K562 (cell line): ENCODE results near the gene SRRT. TPM values are rescaled to one million over a fixed set of nuclear protein-coding genes. Genes with fewer than 3 reads are reported as not detected.

Experiments used
- ARNT ChIP-seq, 2 experiments: fragments of 450-650 bp; IDR thresholded peaks; 2 replicates each; pipeline ENCODE4 v1.6.1; 2016; ENCODE audit warnings: mild to moderate bottlenecking in 1 of 2
- BDP1 ChIP-seq: IDR thresholded peaks from 3 replicates; pipeline ENCODE4 v1.6.1; 2011; ENCODE audit not compliant: insufficient read length, insufficient read depth
- DNMT1 ChIP-seq: fragments of 450-650 bp; IDR thresholded peaks from 2 replicates; pipeline ENCODE4 v1.6.1; 2016; ENCODE audit warnings: antibody characterized with exemption, mild to moderate bottlenecking
- DPF2 ChIP-seq: fragments of 450-650 bp; IDR thresholded peaks from 2 replicates; pipeline ENCODE4 v1.6.1; 2016
- E2F8 ChIP-seq: fragments of 450-650 bp; IDR thresholded peaks from 2 replicates; pipeline ENCODE4 v1.7.1; 2018; ENCODE audit warnings: mild to moderate bottlenecking, low read depth; ENCODE audit not compliant: partially characterized antibody
- ETS1 ChIP-seq: conservative IDR thresholded peaks from 2 replicates; pipeline ENCODE4 v1.6.1; 2011; ENCODE audit warnings: low read depth, mild to moderate bottlenecking, low read length; ENCODE audit not compliant: control insufficient read depth
- KDM5B ChIP-seq: fragments of 200-600 bp; sonication (generic); IDR thresholded peaks from 2 replicates; pipeline ENCODE4 v1.6.1; 2012; ENCODE audit warnings: low read depth, mild to moderate bottlenecking, moderate library complexity, low read length, control low read depth, inconsistent platforms; ENCODE audit not compliant: insufficient replicate concordance
- NUFIP1 ChIP-seq: fragments of 450-650 bp; IDR thresholded peaks from 2 replicates; pipeline ENCODE4 v1.6.1; 2018; ENCODE audit not compliant: partially characterized antibody
- POLR2H ChIP-seq: IDR thresholded peaks from 2 replicates; pipeline ENCODE4 v1.6.1; 2016; ENCODE audit warnings: missing genetic modification characterization, low read depth, mild to moderate bottlenecking, control low read depth, missing compliant biosample characterization, moderate library complexity
- TCFL5 ChIP-seq: fragments of 250-450 bp; sonication (Bioruptor Pico); conservative IDR thresholded peaks from 2 replicates; pipeline ENCODE4 v1.6.1; 2021; ENCODE audit warnings: mild to moderate bottlenecking, moderate library complexity, matching md5 sums
- TRIM25 ChIP-seq: fragments of 450-650 bp; IDR thresholded peaks from 2 replicates; pipeline ENCODE4 v1.7.0; 2016; ENCODE audit warnings: borderline replicate concordance
- TSHZ1 ChIP-seq: fragments of 250-450 bp; sonication (Bioruptor Pico); IDR thresholded peaks from 2 replicates; pipeline ENCODE4 v1.4.0; 2020; ENCODE audit warnings: mild to moderate bottlenecking, moderate library complexity
- USF2 ChIP-seq: sonication (generic); formaldehyde crosslinking; IDR thresholded peaks from 2 replicates; pipeline ENCODE4 v1.5.0; 2020; ENCODE audit warnings: missing genetic modification reagents
- ZNF311 ChIP-seq: fragments of 250-450 bp; sonication (Bioruptor Pico); IDR thresholded peaks from 2 replicates; pipeline ENCODE4 v1.4.0; 2020; ENCODE audit warnings: mild to moderate bottlenecking, moderate library complexity
- ZNF766 ChIP-seq: fragments of 200-800 bp; sonication (Bioruptor generic); conservative IDR thresholded peaks from 2 replicates; pipeline ENCODE4 v1.6.1; 2016; ENCODE audit warnings: missing genetic modification characterization, missing compliant biosample characterization
- ZNF778 ChIP-seq: fragments of 450-650 bp; formaldehyde crosslinking; IDR thresholded peaks from 2 replicates; pipeline ENCODE4 v1.4.0; 2020; ENCODE audit warnings: mild to moderate bottlenecking, moderate library complexity
- ZZZ3 ChIP-seq: fragments of 450-650 bp; IDR thresholded peaks from 2 replicates; pipeline ENCODE4 v1.6.1; 2016; ENCODE audit warnings: antibody characterized with exemption, mild to moderate bottlenecking, moderate library complexity
- polyA plus RNA-seq, 8 experiments: library from polyadenylated mRNA; depleted of rRNA in 4 of 8; stranded (reverse) in 5 of 8; unstranded in 3 of 8; fragments of >200 nt; fragmentation: Nextera tagmentation in 2 of 8; fragmentation: Illumina TruSeq in 1 of 8; extraction: Ambion mirVana in 2 of 8; extraction: Trizol in 1 of 8; gene quantifications; 2 replicates each; pipeline versions ENCODE4 v1.2.1 to v1.2.3, GENCODE V29; 2011 to 2014; ENCODE audit warnings: inconsistent platforms in 1 of 8, missing spikeins in 1 of 8
- total RNA-seq, 7 experiments: library from RNA; depleted of rRNA in 6 of 7; stranded (reverse); fragments of >200 nt in 6 of 7; fragmentation: Illumina TruSeq in 2 of 7; extraction: Trizol in 2 of 7; gene quantifications; 2 replicates each; pipeline versions ENCODE4 v1.2.1 to v1.2.3, GENCODE V29; 2011 to 2021; ENCODE audit warnings: low replicate concordance in 1 of 7

The SRRT gene
- total and polyA plus RNA-seq, 9 of the 15 experiments (the other 6 are each of a cell fraction or from before 2014, with no cell fraction given): 10.3 to 263 (median 84.4) TPM

GRCh38 chr7:100874577-100875355, at the start of gene SRRT (continued):
- TF ChIP-seq TRIM25 (no peak), USF2 (CRISPR knock-in tag) (no peak), ZNF778 (CRISPR knock-in tag) (no peak), POLR2H (tag) (peak; percentile 97), TSHZ1 (peak; percentile 45; the same call in 1 of the 2 replicates), DNMT1 (peak; percentile 65; the same call in 1 of the 2 replicates), DPF2 (no peak), ZNF766 (CRISPR knock-in tag) (peak; percentile 83), E2F8 (peak; percentile 81), NUFIP1 (peak; percentile 27), TCFL5 (no peak), KDM5B (peak; percentile 91), ETS1 (peak; percentile 88; the same call in 1 of the 2 replicates), ZNF311 (CRISPR knock-in tag) (no peak), BDP1 (no peak), ZZZ3 (peak; percentile 96), ARNT (IDR thresholded peaks at IDR 0.05) (0 out of 4 replicates have a peak, but pooled peaks have one; percentile 40 to 52)
